Activated CD4-positive, alpha-beta memory T cell treated with anti-CD3 and anti-CD28 coated beads for 36 hours (primary cell): ENCODE results near the gene CENPK. TPM values are rescaled to one million over a fixed set of nuclear protein-coding genes. Genes with fewer than 3 reads are reported as not detected.
"Not testable (repeated sequence)": the region's sequence is repeated elsewhere in the genome, so short reads cannot be mapped to it uniquely, and the experiment has no call there.

Experiments used
- CTCF ChIA-PET: fragments of 350-600 bp; sonication (Branson Sonifier 250); formaldehyde crosslinking; loops from one replicate; lab custom pipeline; 2021; ENCODE audit warnings: antibody characterized with exemption, inconsistent platforms; lab: Charles Lee
- POLR2A ChIA-PET: fragments of 350-600 bp; sonication (Branson Sonifier 250); formaldehyde crosslinking; loops from one replicate; lab custom pipeline; 2021; ENCODE audit warnings: antibody characterized with exemption; lab: Charles Lee
- DNase-seq: peaks from one replicate; pipeline ENCODE4 v3.0.0-alpha.2; 2020
- H3K27ac Mint-ChIP-seq: one replicate; pipeline ENCODE4 v1.8.0; 2021; ENCODE audit warnings: mixed read lengths
- H3K27me3 Mint-ChIP-seq: one replicate; pipeline ENCODE4 v1.8.0; 2021; ENCODE audit warnings: mixed read lengths
- H3K36me3 Mint-ChIP-seq: one replicate; pipeline ENCODE4 v1.8.0; 2021; ENCODE audit warnings: mixed read lengths
- H3K4me1 Mint-ChIP-seq: one replicate; pipeline ENCODE4 v1.8.0; 2021; ENCODE audit warnings: low read depth, mixed read lengths
- H3K4me3 Mint-ChIP-seq: one replicate; pipeline ENCODE4 v1.8.0; 2021; ENCODE audit warnings: mild to moderate bottlenecking, mixed read lengths
- H3K9me3 Mint-ChIP-seq: one replicate; pipeline ENCODE4 v1.8.0; 2021; ENCODE audit warnings: mixed read lengths
- intact Hi-C: fragments of 100-400 bp; cut with micrococcal nuclease; formaldehyde crosslinking; loops from one replicate; pipeline ENCODE4 v1.15.1; 2023
- total RNA-seq, 2 experiments: library from RNA; stranded (reverse); gene quantifications; one replicate each; pipeline ENCODE4 v1.2.3, GENCODE V29; 2021

Gene CENPK, protein sequence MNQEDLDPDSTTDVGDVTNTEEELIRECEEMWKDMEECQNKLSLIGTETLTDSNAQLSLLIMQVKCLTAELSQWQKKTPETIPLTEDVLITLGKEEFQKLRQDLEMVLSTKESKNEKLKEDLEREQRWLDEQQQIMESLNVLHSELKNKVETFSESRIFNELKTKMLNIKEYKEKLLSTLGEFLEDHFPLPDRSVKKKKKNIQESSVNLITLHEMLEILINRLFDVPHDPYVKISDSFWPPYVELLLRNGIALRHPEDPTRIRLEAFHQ
- 10 to 100 TPM; 79.7 to 87.5 TPM for total RNA-seq

- Mint-ChIP-seq H3K4me3 (peak within 1 kb of the TSS; percentile 92), H3K36me3 (peaks cover 33% of the 10 kb centered on the region), H3K9me3 (no peaks in the 10 kb centered on the region), H3K4me1 (peaks cover 45% of the 10 kb centered on the region), H3K27ac (peak within 1 kb of the TSS; percentile 93), H3K27me3 (no peaks in the 10 kb centered on the region)
- ChIA-PET CTCF (interaction anchor here (0.9 to 2.4 kb wide), 4 partner anchors 9 to 781 kb away, joined by 3 to 12 read pairs (median 4); no protein-coding TSS in a partner anchor), POLR2A (interaction anchor here (0.7 to 3.6 kb wide), 9 partner anchors 9 to 582 kb away, joined by 3 to 19 read pairs (median 4); partner anchors contain the start of genes ADAMTS6, NLN, SGTB and SHLD3)
- DNase-seq = peak; percentile 98
- intact Hi-C loops = loop anchor here (1.0 to 5.0 kb wide), 6 partner anchors 61 to 581 kb away; partner anchors contain the start of genes ERBIN, NLN, SGTB and SREK1
These were observed at the start of gene CENPK, which contains the start of gene PPWD1 for GRCh38 chr5:65562731-65563701. CENPK (minus strand) TSS chr5:65563168; CDS start chr5:65554907, 8,261 bp downstream. PPWD1 (plus strand) TSS chr5:65563296; CDS start chr5:65563311, 15 bp downstream.

DNA sequence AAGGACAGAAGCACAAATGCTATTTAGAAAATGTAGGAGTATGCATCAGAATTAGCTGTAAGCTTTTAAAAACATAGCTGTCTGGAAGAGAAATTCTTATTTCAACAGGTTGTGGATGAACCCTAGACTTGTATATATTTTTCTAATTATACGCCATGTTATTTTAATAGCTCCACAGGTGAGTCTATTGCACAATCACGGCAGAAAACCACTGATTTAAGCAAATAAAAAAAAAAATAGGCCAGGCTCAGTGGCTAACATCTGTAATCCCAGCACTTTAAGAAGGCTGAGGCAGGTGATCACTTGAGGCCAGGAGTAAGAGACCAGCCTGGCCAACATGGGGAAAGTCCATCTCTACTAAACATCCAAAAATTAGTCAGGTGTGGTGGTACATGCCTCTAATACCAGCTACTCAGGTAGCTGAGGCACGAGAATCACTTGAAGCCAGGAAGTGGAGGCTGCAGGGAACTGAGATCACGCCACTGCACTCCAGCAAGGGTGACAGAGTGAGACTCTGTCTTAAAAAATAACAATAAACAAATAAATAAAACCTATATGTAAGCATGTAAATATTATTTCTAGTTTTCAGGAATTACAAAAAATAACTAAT is 49.4 kb upstream of the CENPK start:
- H3K27ac Mint-ChIP-seq = no peak overlapping the region
- no peak for DNase-seq
- ChIA-PET CTCF (no interaction called here), POLR2A (no interaction called here)
- peaks cover 3% of the 10 kb centered on the region for H3K4me1 Mint-ChIP-seq
- H3K36me3 Mint-ChIP-seq = peaks cover 39% of the 10 kb centered on the region
- no peak overlapping the region for H3K4me3 Mint-ChIP-seq
- intact Hi-C loops = no loop called here
- no peaks in the 10 kb centered on the region for H3K9me3 Mint-ChIP-seq
- H3K27me3 Mint-ChIP-seq = no peaks in the 10 kb centered on the region

- no peaks in the 10 kb centered on the region for H3K27me3 Mint-ChIP-seq
- no peak overlapping the region for H3K27ac Mint-ChIP-seq
- ChIA-PET POLR2A (no interaction called here), CTCF (no interaction called here)
- no peaks in the 10 kb centered on the region for H3K9me3 Mint-ChIP-seq
- H3K36me3 Mint-ChIP-seq = peaks cover 41% of the 10 kb centered on the region
- peaks cover 3% of the 10 kb centered on the region for H3K4me1 Mint-ChIP-seq
- no peak for DNase-seq
- no peak overlapping the region for H3K4me3 Mint-ChIP-seq
- intact Hi-C loops = no loop called here
These were observed 48.6 kb upstream of the CENPK start for GRCh38 chr5:65611524-65611923.

GRCh38 chr5:65601761-65602160 is 38.8 kb upstream of the CENPK start:
- intact Hi-C loops, H3K27ac Mint-ChIP-seq, H3K4me3 Mint-ChIP-seq, DNase-seq, H3K4me1 Mint-ChIP-seq, H3K27me3 Mint-ChIP-seq, CTCF ChIA-PET, POLR2A ChIA-PET, H3K9me3 Mint-ChIP-seq: not testable (repeated sequence)
- peaks cover 58% of the 10 kb centered on the region for H3K36me3 Mint-ChIP-seq

DNA sequence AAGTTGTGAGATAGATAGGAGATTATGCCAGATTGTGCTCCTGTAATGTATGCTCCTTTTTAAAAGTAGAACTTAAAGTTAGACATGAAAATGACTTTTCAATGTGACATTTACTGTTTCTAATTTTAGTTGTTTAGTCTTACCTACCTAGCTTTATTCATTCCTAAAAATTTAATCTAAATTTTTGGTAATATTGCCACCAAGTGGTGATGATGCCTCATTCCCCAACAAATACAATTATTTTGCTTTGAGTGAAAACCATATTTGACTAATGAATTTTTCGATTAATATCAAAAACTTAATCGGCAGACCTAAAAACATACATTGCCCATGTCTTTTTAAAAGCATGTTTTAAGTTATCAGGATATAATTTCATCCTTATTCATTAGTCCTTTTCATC is 25.7 kb upstream of the CENPK start:
- ChIA-PET POLR2A (no interaction called here), CTCF (no interaction called here)
- Mint-ChIP-seq H3K4me3 (no peak overlapping the region), H3K36me3 (peaks cover 26% of the 10 kb centered on the region), H3K27ac (no peak overlapping the region), H3K9me3 (no peaks in the 10 kb centered on the region), H3K27me3 (no peaks in the 10 kb centered on the region), H3K4me1 (no peaks in the 10 kb centered on the region)
- intact Hi-C loops = no loop called here
- no peak for DNase-seq

GRCh38 chr5:65577141-65577540 is 14.2 kb upstream of the CENPK start:
- Mint-ChIP-seq H3K4me3 (no peak overlapping the region), H3K36me3 (peaks cover 41% of the 10 kb centered on the region), H3K27ac (peak overlapping the region; percentile 55), H3K4me1 (peaks cover 18% of the 10 kb centered on the region), H3K27me3 (no peaks in the 10 kb centered on the region), H3K9me3 (no peaks in the 10 kb centered on the region)
- POLR2A ChIA-PET = interaction anchor here (0.6 kb wide), 1 partner anchor 1914 kb away, joined by 3 read pairs; no protein-coding TSS in a partner anchor
- intact Hi-C loops = no loop called here
- DNase-seq = no peak
- CTCF ChIA-PET = no interaction called here

DNA sequence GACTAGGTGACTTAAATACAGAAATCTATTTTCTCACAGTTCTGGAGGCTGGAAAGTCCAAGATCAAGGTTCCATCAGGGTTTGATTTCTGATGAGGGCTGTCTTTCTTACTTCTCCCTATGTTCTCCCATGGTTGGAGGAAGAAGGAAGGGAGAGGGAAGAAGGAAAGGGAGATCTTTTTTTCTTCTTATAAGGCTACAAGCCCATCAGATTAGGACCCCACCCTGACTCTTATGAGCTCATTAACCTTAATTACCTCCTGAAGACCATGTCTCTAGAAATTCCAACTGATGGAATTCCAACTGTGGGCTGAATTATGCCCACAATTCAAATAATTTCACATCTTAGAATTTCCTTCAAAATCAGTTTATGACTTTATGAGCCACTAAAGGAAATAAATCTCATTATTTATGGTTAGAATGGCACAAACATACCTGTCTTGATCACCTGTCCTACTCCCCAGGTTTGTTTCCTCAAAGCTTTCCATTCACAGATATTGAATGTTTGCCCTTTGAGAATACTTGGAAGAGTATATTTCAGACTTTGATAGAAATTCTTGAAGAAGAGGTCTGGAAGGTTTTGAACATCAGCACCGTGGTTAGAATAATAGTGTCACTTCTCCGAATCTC is 7.7 kb upstream of the CENPK start:
- DNase-seq = no peak
- Mint-ChIP-seq H3K4me3 (no peak overlapping the region), H3K9me3 (no peaks in the 10 kb centered on the region), H3K27me3 (no peaks in the 10 kb centered on the region), H3K36me3 (peaks cover 24% of the 10 kb centered on the region), H3K4me1 (peaks cover 24% of the 10 kb centered on the region), H3K27ac (no peak overlapping the region)
- ChIA-PET CTCF (no interaction called here), POLR2A (no interaction called here)
- intact Hi-C loops = no loop called here

DNA sequence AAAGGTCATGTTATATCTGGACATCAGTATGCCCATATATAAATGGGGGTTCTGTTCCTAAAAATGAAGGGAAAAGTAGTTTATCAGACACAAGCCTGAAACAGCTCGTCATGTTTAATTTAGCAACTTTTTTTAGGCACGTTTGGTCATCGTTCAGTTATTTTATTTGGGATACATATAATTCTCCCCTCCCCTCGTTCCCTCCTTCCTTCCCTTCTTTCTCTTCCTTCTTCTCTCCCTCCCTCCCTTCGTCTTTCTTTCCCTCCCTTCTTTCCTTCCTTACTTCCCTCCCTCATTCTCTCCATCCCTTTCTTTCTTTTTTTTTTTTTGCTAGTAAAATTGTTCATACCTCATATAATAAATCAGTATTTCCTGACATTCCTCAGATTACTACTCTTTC is 3.5 kb upstream of the CENPK start:
- no peak overlapping the region for H3K4me3 Mint-ChIP-seq
- intact Hi-C loops = no loop called here
- H3K27ac Mint-ChIP-seq = no peak overlapping the region
- DNase-seq = no peak
- peaks cover 8% of the 10 kb centered on the region for H3K36me3 Mint-ChIP-seq
- ChIA-PET CTCF (no interaction called here), POLR2A (no interaction called here)
- H3K27me3 Mint-ChIP-seq = no peaks in the 10 kb centered on the region
- H3K4me1 Mint-ChIP-seq = peaks cover 43% of the 10 kb centered on the region
- H3K9me3 Mint-ChIP-seq = no peaks in the 10 kb centered on the region

GRCh38 chr5:65563777-65564176 is 809 bp upstream of the CENPK start:
- intact Hi-C loops = loop anchor here (1.0 to 5.0 kb wide), 6 partner anchors 61 to 581 kb away; partner anchors contain the start of genes ERBIN, NLN, SGTB and SREK1
- Mint-ChIP-seq H3K27me3 (no peaks in the 10 kb centered on the region), H3K36me3 (peaks cover 25% of the 10 kb centered on the region), H3K9me3 (no peaks in the 10 kb centered on the region), H3K4me1 (peaks cover 48% of the 10 kb centered on the region), H3K4me3 (peak overlapping the region; percentile 92), H3K27ac (peak overlapping the region; percentile 93)
- ChIA-PET CTCF (interaction anchor here (0.9 to 1.6 kb wide), 2 partner anchors 14 to 80 kb away, joined by 3 to 6 read pairs; no protein-coding TSS in a partner anchor), POLR2A (interaction anchor here (1.1 to 3.6 kb wide), 5 partner anchors 24 to 158 kb away, joined by 3 to 19 read pairs (median 5); partner anchors contain the start of genes NLN, SGTB, SHLD3 and TRAPPC13)
- peak; percentile 9 for DNase-seq

DNA sequence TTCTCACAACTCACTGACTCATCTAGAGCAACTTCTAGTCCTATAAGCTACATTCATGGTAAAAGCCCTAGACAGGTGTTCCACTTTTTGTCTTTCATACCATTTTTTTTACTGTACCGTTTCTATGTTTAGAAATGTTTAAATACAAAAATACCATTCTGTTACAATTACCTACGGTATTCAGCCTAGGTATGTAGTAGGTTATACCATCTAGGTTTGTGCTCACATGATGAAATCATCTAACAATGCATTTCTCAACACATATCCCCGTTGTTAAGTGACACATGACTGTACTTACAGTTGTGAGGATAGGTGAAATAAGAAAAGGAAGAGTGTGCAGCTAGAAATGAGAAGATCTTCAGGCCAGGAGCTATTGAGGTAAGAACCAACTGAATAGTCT is 6.2 kb downstream of the CENPK start:
- H3K27me3 Mint-ChIP-seq = no peaks in the 10 kb centered on the region
- H3K27ac Mint-ChIP-seq = no peak overlapping the region
- H3K9me3 Mint-ChIP-seq = no peaks in the 10 kb centered on the region
- POLR2A ChIA-PET = interaction anchor here (0.6 kb wide), 1 partner anchor 120 kb away, joined by 4 read pairs; no protein-coding TSS in a partner anchor
- no peak overlapping the region for H3K4me3 Mint-ChIP-seq
- CTCF ChIA-PET = no interaction called here
- H3K4me1 Mint-ChIP-seq = peaks cover 13% of the 10 kb centered on the region
- H3K36me3 Mint-ChIP-seq = peaks cover 44% of the 10 kb centered on the region
- intact Hi-C loops = no loop called here
- no peak for DNase-seq

GRCh38 chr5:65556181-65556580 is 6.8 kb downstream of the CENPK start:
- Mint-ChIP-seq H3K27me3 (no peaks in the 10 kb centered on the region), H3K4me1 (peaks cover 9% of the 10 kb centered on the region)
- CTCF ChIA-PET = no interaction called here

More at GRCh38 chr5:65556181-65556580, 6.8 kb downstream of the CENPK start:
- intact Hi-C loops = no loop called here
- POLR2A ChIA-PET = interaction anchor here (0.6 kb wide), 1 partner anchor 120 kb away, joined by 4 read pairs; no protein-coding TSS in a partner anchor
- Mint-ChIP-seq H3K36me3 (peaks cover 41% of the 10 kb centered on the region), H3K4me3 (no peak overlapping the region), H3K27ac (no peak overlapping the region), H3K9me3 (no peaks in the 10 kb centered on the region)
- DNase-seq = no peak
